Neuronal stem cell (in vitro differentiated cells): ENCODE data around the gene CD79B.

ENCODE experiments used
- DNase-seq: peaks from one replicate; pipeline ENCODE4 v3.0.0-alpha.2; 2013; ENCODE audit warnings: low spot score
- H2AFZ ChIP-seq: one replicate; pipeline ENCODE4 v1.6.1; 2013; ENCODE audit warnings: mild to moderate bottlenecking, low read length, inconsistent platforms
- H2AK5ac ChIP-seq: 2 replicates; pipeline ENCODE4 v1.6.1; 2013; ENCODE audit warnings: low read depth, mild to moderate bottlenecking, inconsistent platforms, low read length, moderate library complexity, mixed read lengths
- H2BK120ac ChIP-seq: 2 replicates; pipeline ENCODE4 v1.6.1; 2013; ENCODE audit warnings: low read depth, mild to moderate bottlenecking, inconsistent platforms, low read length, moderate library complexity, mixed read lengths
- H2BK12ac ChIP-seq: one replicate; pipeline ENCODE4 v1.6.1; 2013; ENCODE audit warnings: low read length, inconsistent platforms
- H2BK15ac ChIP-seq: 2 replicates; pipeline ENCODE4 v1.6.1; 2013; ENCODE audit warnings: mild to moderate bottlenecking, low read length, inconsistent platforms, mixed read lengths
- H2BK5ac ChIP-seq: one replicate; pipeline ENCODE4 v1.6.1; 2013; ENCODE audit warnings: inconsistent platforms, mild to moderate bottlenecking, low read length, moderate library complexity
- H3K14ac ChIP-seq: one replicate; pipeline ENCODE4 v1.6.1; 2013; ENCODE audit warnings: low read length, inconsistent platforms
- H3K18ac ChIP-seq: 2 replicates; pipeline ENCODE4 v1.6.1; 2013; ENCODE audit warnings: low read length, inconsistent platforms
- H3K23ac ChIP-seq: 2 replicates; pipeline ENCODE4 v1.6.1; 2013; ENCODE audit warnings: low read depth, mild to moderate bottlenecking, mixed read lengths, low read length, inconsistent platforms; ENCODE audit not compliant: poor library complexity
- H3K27ac ChIP-seq: replicated peaks from 3 replicates; pipeline ENCODE4 v1.5.1; 2013; ENCODE audit warnings: low read length, inconsistent platforms
- H3K27me3 ChIP-seq, 3 experiments: 2 replicates each; pipeline ENCODE4 v1.6.1; 2013; ENCODE audit warnings: low read length in 3 of 3, mild to moderate bottlenecking in 2 of 3, inconsistent platforms in 1 of 3, low read depth in 1 of 3, mixed read lengths in 1 of 3, moderate library complexity in 1 of 3; ENCODE audit not compliant: control insufficient read depth in 3 of 3, insufficient read depth in 3 of 3
- H3K36me3 ChIP-seq, 2 donors: replicated peaks in 1 of 2; 2 replicates each; pipeline ENCODE4 v1.6.1; 2013; ENCODE audit warnings: low read length in 2 of 2; ENCODE audit not compliant: control insufficient read depth in 2 of 2, insufficient read depth in 2 of 2
- H3K4ac ChIP-seq: 2 replicates; pipeline ENCODE4 v1.6.1; 2013; ENCODE audit warnings: inconsistent platforms, mild to moderate bottlenecking, low read length, moderate library complexity
- H3K4me1 ChIP-seq, 2 donors: 1 replicate in 1 of 2; 2 replicates in 1 of 2; pipeline ENCODE4 v1.6.1; 2013; ENCODE audit warnings: low read length in 2 of 2, low read depth in 1 of 2; ENCODE audit not compliant: control insufficient read depth in 2 of 2, insufficient read depth in 1 of 2
- H3K4me2 ChIP-seq: one replicate; pipeline ENCODE4 v1.6.1; 2013; ENCODE audit warnings: mild to moderate bottlenecking, low read length, inconsistent platforms; ENCODE audit not compliant: insufficient read depth, poor library complexity, severe bottlenecking
- H3K4me3 ChIP-seq, 2 donors: 2 replicates each; pipeline ENCODE4 v1.5.1; 2013; ENCODE audit warnings: low read length in 2 of 2, mild to moderate bottlenecking in 2 of 2, inconsistent platforms in 1 of 2, moderate library complexity in 1 of 2
- H3K79me1 ChIP-seq: one replicate; pipeline ENCODE4 v1.6.1; 2013; ENCODE audit warnings: low read depth, mild to moderate bottlenecking, inconsistent platforms, low read length, moderate library complexity
- H3K9ac ChIP-seq: one replicate; pipeline ENCODE4 v1.6.1; 2013; ENCODE audit warnings: mild to moderate bottlenecking, low read depth, low read length, inconsistent platforms; ENCODE audit not compliant: poor library complexity
- H3K9me3 ChIP-seq, 2 donors: replicated peaks in 1 of 2; 2 replicates each; pipeline versions ENCODE3 to v1.6.1; 2013; ENCODE audit warnings: low read length in 2 of 2, mild to moderate bottlenecking in 2 of 2, inconsistent platforms in 1 of 2, low read depth in 1 of 2, mixed read lengths in 1 of 2, moderate library complexity in 1 of 2; ENCODE audit not compliant: control insufficient read depth in 2 of 2, insufficient read depth in 1 of 2
- H4K8ac ChIP-seq: one replicate; pipeline ENCODE4 v1.6.1; 2013; ENCODE audit warnings: low read depth, mild to moderate bottlenecking, inconsistent platforms, low read length, moderate library complexity
- H4K91ac ChIP-seq: one replicate; pipeline ENCODE4 v1.6.1; 2013; ENCODE audit warnings: low read length, low read depth, mild to moderate bottlenecking, inconsistent platforms; ENCODE audit not compliant: poor library complexity
- whole genome bisulfite sequencing, 2 donors: extraction: QIAGEN DNeasy Blood & Tissue Kit; methylation state at CpG; one replicate each; pipeline ENCODE4 v1.1.7; 2013; ENCODE audit warnings: missing lambda C conversion rate in 2 of 2, mixed read lengths in 1 of 2; ENCODE audit not compliant: insufficient read length in 2 of 2, insufficient replicate concordance in 1 of 2; ENCODE audit errors: extremely low coverage in 2 of 2; 5-methylcytosine and 5-hydroxymethylcytosine counted together

The CD79B gene

GRCh38 chr17:63975541-63976092 is 43.5 kb upstream of the CD79B start:
- H2BK12ac ChIP-seq = no peak overlapping the region
- DNase-seq = no peak
- no peak overlapping the region for H3K27ac ChIP-seq
- peaks cover 2% of the 10 kb centered on the region for H3K79me1 ChIP-seq
- no CpG with 5 or more reads among the region's 2 CpGs for WGBS, 2 donors
- no peak overlapping the region for H2BK5ac ChIP-seq
- peaks cover 0 to 2% of the 10 kb centered on the region in 2 donors for H3K9me3 ChIP-seq
- peaks cover 0 to 28% (median 0%) of the 10 kb centered on the region in 3 experiments for H3K27me3 ChIP-seq
- no peak overlapping the region for H4K91ac ChIP-seq
- peak overlapping the region; percentile 3 for H2BK15ac ChIP-seq
- peaks cover 0 to 1% of the 10 kb centered on the region in 2 donors for H3K36me3 ChIP-seq
- H3K4me1 ChIP-seq = peaks cover 0 to 2% of the 10 kb centered on the region in 2 donors
- H2AFZ ChIP-seq = no peak overlapping the region
- no peak overlapping the region for H3K4me2 ChIP-seq
- H2BK120ac ChIP-seq = no peak overlapping the region
- no peak overlapping the region for H3K9ac ChIP-seq
- H3K23ac ChIP-seq = no peak overlapping the region
- no peak overlapping the region for H3K14ac ChIP-seq
- H3K18ac ChIP-seq = no peak overlapping the region
- no peak overlapping the region for H3K4ac ChIP-seq
- no peak overlapping the region for H3K4me3 ChIP-seq
- H2AK5ac ChIP-seq = no peak overlapping the region
- H4K8ac ChIP-seq = no peak overlapping the region

- Histone ChIP-seq H3K14ac (no peak overlapping the region), H3K9ac (no peak overlapping the region), H3K4ac (no peak overlapping the region), H3K36me3 (peaks cover 0 to 1% of the 10 kb centered on the region in 2 donors), H2BK120ac (no peak overlapping the region), H3K4me2 (no peak overlapping the region), H3K79me1 (peaks cover 2% of the 10 kb centered on the region), H3K18ac (no peak overlapping the region), H3K23ac (no peak overlapping the region), H2BK5ac (no peak overlapping the region), H2BK15ac (no peak overlapping the region), H4K91ac (no peak overlapping the region), H2BK12ac (no peak overlapping the region), H3K27ac (no peak overlapping the region), H3K4me1 (peaks cover 0 to 2% of the 10 kb centered on the region in 2 donors), H4K8ac (no peak overlapping the region), H3K9me3 (peaks cover 0 to 2% of the 10 kb centered on the region in 2 donors), H2AK5ac (no peak overlapping the region), H3K4me3 (no peak overlapping the region), H2AFZ (no peak overlapping the region), H3K27me3 (peaks cover 0 to 28% (median 0%) of the 10 kb centered on the region in 3 experiments)
- WGBS, 2 donors = no CpG with 5 or more reads among the region's 10 CpGs
- no peak for DNase-seq
Measured at GRCh38 chr17:63974594-63975192, 42.6 kb upstream of the CD79B start.

GRCh38 chr17:63973930-63974593 is 41.9 kb upstream of the CD79B start:
- H3K4ac ChIP-seq = no peak overlapping the region
- H2AFZ ChIP-seq = no peak overlapping the region

GRCh38 chr17:63973247-63973646 is 41.1 kb upstream of the CD79B start:
- Histone ChIP-seq H2AFZ (no peak overlapping the region), H3K9me3 (peaks cover 0 to 2% of the 10 kb centered on the region in 2 donors)
- no CpG with 5 or more reads among the region's 6 CpGs for WGBS, 2 donors

More at GRCh38 chr17:63973930-63974593, 41.9 kb upstream of the CD79B start:
- H3K14ac ChIP-seq = peak overlapping the region; percentile 49
- H4K91ac ChIP-seq = no peak overlapping the region
- no peak overlapping the region for H2AK5ac ChIP-seq
- WGBS, 2 donors = no CpG with 5 or more reads among the region's 12 CpGs
- H3K36me3 ChIP-seq = peaks cover 0 to 1% of the 10 kb centered on the region in 2 donors
- H2BK5ac ChIP-seq = no peak overlapping the region
- no peak overlapping the region for H2BK15ac ChIP-seq
- H3K27ac ChIP-seq = no peak overlapping the region
- peaks cover 2% of the 10 kb centered on the region for H3K79me1 ChIP-seq
- H3K23ac ChIP-seq = peak overlapping the region; percentile 45
- H3K9ac ChIP-seq = no peak overlapping the region
- peaks cover 0 to 2% of the 10 kb centered on the region in 2 donors for H3K9me3 ChIP-seq
- H3K27me3 ChIP-seq = peaks cover 0 to 28% (median 0%) of the 10 kb centered on the region in 3 experiments
- H3K4me1 ChIP-seq = peaks cover 0 to 2% of the 10 kb centered on the region in 2 donors
- peak overlapping the region in 1 of 2 donors; percentile 16 for H3K4me3 ChIP-seq
- no peak for DNase-seq
- no peak overlapping the region for H2BK120ac ChIP-seq
- H3K18ac ChIP-seq = peak overlapping the region; percentile 51
- H4K8ac ChIP-seq = no peak overlapping the region
- H3K4me2 ChIP-seq = no peak overlapping the region
- peak overlapping the region; percentile 28 for H2BK12ac ChIP-seq

More at GRCh38 chr17:63973247-63973646, 41.1 kb upstream of the CD79B start:
- no peak for DNase-seq
- Histone ChIP-seq H3K27ac (no peak overlapping the region), H3K79me1 (peaks cover 2% of the 10 kb centered on the region), H3K36me3 (peaks cover 0 to 1% of the 10 kb centered on the region in 2 donors), H4K91ac (no peak overlapping the region), H3K27me3 (peaks cover 0 to 22% (median 0%) of the 10 kb centered on the region in 3 experiments), H3K14ac (no peak overlapping the region), H3K4me2 (no peak overlapping the region), H3K9ac (no peak overlapping the region), H2AK5ac (peak overlapping the region; percentile 27), H3K4ac (no peak overlapping the region), H2BK12ac (no peak overlapping the region), H2BK120ac (no peak overlapping the region), H2BK5ac (no peak overlapping the region), H2BK15ac (no peak overlapping the region), H4K8ac (no peak overlapping the region), H3K23ac (no peak overlapping the region), H3K4me3 (no peak overlapping the region), H3K18ac (no peak overlapping the region), H3K4me1 (peaks cover 0 to 2% of the 10 kb centered on the region in 2 donors)
